Measurements from ENCODE around the gene LACTB.

The LACTB gene

DNA sequence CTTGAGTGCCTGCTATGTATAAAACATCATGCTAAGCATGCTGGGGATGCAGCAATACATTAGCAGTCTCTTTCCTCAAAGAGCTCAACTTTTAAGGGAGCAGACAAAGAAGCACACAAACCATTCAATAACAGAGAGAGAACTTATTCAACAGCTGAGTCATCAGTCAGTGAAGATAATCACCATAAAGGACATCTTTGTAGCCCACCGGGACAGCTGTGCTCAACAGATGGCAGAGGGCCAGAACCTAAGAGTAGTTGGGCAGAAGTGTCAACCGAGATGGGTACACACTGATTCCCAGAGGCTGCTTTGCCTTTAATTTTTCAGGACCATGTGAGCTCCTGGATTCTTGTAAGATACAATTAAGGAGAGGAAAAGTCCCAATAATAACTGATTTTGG, 63.5 kb downstream of the LACTB start:
- Histone ChIP-seq H3K27me3 (replicated peaks) (no peaks in the 10 kb centered on the region), H3K27ac (no peak overlapping the region), H3K4me3 (ENCODE audit: low read depth, low read length) (no peak overlapping the region), H3K36me3 (replicated peaks) (no peaks in the 10 kb centered on the region)
- in situ Hi-C loops (cut with HindIII; ENCODE audit: low pct_ligation_motif_present, low sequenced_read_pairs), result no loop called here
- no peak for DNase-seq
- TF ChIP-seq, protein P1, sequence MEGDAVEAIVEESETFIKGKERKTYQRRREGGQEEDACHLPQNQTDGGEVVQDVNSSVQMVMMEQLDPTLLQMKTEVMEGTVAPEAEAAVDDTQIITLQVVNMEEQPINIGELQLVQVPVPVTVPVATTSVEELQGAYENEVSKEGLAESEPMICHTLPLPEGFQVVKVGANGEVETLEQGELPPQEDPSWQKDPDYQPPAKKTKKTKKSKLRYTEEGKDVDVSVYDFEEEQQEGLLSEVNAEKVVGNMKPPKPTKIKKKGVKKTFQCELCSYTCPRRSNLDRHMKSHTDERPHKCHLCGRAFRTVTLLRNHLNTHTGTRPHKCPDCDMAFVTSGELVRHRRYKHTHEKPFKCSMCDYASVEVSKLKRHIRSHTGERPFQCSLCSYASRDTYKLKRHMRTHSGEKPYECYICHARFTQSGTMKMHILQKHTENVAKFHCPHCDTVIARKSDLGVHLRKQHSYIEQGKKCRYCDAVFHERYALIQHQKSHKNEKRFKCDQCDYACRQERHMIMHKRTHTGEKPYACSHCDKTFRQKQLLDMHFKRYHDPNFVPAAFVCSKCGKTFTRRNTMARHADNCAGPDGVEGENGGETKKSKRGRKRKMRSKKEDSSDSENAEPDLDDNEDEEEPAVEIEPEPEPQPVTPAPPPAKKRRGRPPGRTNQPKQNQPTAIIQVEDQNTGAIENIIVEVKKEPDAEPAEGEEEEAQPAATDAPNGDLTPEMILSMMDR (IDR thresholded peaks at IDR 0.05; ENCODE audit: low read depth, low read length, missing control alignments), result no peak

GRCh38 chr15:63186065-63186464, 64.4 kb downstream of the LACTB start:
- DNase-seq, result no peak
- Histone ChIP-seq H3K36me3 (replicated peaks) (no peaks in the 10 kb centered on the region), H3K27me3 (replicated peaks) (no peaks in the 10 kb centered on the region), H3K27ac (no peak overlapping the region), H3K4me3 (ENCODE audit: low read depth, low read length) (no peak overlapping the region)
- in situ Hi-C loops (cut with HindIII; ENCODE audit: low pct_ligation_motif_present, low sequenced_read_pairs), result no loop called here
- TF ChIP-seq, protein P1 (IDR thresholded peaks at IDR 0.05; ENCODE audit: low read depth, low read length, missing control alignments), result no peak

DNA sequence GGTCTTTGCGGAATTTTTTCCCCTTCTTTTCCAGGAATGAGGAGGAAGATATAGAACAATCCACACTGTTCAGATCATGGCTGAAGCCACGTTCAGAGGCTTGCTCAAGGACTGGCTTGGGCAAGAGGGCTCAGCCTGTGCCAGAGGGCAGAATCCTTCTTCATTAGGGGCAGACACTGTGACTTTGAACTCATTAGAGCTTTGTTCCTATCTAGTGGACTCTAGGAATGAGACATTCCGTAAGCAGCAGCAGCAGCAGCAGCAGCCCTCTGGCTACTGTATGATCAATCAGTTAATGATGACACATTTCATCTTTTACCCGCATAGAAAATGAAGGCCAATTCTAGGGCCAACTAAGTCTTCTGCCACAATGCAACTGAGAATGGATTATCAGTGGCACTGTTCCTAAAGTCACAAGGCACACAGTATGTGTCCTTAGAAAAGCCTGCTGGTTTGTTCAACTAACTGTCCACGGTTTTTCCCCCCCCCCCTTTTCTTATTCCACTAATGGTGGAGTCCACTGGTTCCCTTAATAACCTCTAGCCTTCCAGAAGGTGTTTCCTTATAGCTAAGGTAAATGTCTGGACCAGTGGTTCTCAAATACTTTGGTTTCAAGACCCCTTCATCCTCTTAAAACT, 66.0 kb downstream of the LACTB start:
- H3K27ac ChIP-seq, result no peak overlapping the region
- TF ChIP-seq, protein P1 (IDR thresholded peaks at IDR 0.05; ENCODE audit: low read depth, low read length, missing control alignments), result no peak
- H3K4me3 ChIP-seq (ENCODE audit: low read depth, low read length), result no peak overlapping the region
- no peaks in the 10 kb centered on the region for H3K27me3 ChIP-seq (replicated peaks)
- no peaks in the 10 kb centered on the region for H3K36me3 ChIP-seq (replicated peaks)
- DNase-seq, result no peak
- in situ Hi-C loops (cut with HindIII; ENCODE audit: low pct_ligation_motif_present, low sequenced_read_pairs), result no loop called here

DNA sequence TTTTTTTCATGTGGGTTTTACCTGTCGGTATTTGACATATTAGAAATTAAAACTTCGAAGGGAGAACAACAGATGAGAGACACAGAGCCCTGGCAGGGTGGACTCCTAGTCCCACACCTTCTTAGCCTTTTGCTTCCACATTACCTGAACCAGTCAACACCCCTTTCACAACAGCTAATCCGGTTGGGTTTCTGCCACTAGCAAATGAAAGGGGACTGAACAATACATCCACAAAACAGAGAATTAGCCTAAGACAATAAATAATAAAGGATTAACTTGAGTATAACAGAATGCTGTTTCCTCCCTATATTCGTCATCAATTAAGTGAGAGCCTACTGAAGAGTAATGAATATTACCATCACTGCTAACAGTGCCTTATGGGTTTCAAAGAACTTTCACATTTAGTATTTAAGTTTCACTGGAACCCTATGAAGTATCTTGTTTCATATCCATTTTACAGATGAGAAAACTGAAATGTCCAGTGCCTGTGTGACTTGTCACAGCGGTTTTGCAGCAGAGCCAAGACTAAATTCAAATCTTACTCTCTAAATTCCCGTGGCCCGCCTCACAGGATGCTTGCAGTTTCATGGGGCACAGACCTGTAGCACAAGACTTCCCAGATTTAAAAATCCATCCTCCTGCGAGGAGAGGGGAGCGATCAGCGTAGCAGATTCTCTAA, 66.7 kb downstream of the LACTB start:
- TF ChIP-seq, protein P1 (IDR thresholded peaks at IDR 0.05; ENCODE audit: low read depth, low read length, missing control alignments), result no peak
- in situ Hi-C loops (cut with HindIII; ENCODE audit: low pct_ligation_motif_present, low sequenced_read_pairs), result no loop called here
- no peak for DNase-seq
- peak overlapping the region; percentile 66 for H3K4me3 ChIP-seq (ENCODE audit: low read depth, low read length)
- no peaks in the 10 kb centered on the region for H3K27me3 ChIP-seq (replicated peaks)
- peak overlapping the region; percentile 2 for H3K27ac ChIP-seq
- no peaks in the 10 kb centered on the region for H3K36me3 ChIP-seq (replicated peaks)

DNA sequence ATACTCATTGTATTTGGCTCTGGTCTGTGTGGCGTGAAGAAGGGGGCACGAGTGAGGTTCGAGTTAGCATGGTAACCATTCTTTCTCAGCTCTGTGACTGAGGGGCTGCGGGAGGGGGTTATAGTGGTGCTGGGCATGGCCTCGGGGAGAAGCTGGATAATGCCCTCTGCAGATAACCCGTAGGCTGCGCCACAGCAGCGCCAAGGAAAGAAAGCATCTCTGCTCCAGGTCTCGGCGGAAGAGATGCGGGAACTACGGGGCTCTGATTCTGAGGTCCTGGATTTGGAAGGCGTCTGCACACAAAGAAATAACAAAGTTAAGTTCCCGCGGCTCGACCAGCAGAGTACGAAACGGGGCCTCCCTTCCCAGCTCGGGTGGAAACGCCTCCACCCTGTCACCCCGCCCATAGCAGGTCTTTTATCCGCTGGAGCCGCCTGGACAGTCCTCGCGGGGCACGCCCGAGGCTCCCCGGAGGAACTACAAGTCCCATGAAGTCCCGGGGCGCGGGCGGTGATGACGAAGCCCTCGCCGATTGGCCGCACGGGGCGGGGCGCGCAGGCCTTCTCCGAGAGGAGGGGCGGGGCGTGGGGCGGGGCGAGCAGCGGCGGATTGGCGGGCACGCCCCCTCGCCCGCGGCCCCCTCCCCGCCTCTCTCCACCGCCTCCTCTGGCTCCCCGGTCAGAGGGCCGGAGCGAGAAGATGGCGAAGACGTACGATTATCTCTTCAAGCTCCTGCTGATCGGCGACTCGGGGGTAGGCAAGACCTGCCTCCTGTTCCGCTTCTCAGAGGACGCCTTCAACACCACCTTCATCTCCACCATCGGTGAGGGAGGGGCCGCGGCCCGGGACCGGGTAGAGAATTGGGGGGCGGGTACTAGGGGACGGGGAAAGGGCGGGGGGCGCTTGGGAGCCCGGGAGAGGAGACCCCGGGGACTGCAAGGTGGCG, 67.5 kb downstream of the LACTB start, which contains the start of gene RAB8B:
Gene RAB8B, plus strand, starts transcription at position 681 of the 946 bp plus-strand sequence. Its CDS starts 19 bp downstream, at position 700.
- Histone ChIP-seq H3K4me3 (ENCODE audit: low read depth, low read length) (peak within 1 kb of the TSS; percentile 83), H3K27me3 (replicated peaks) (no peaks in the 10 kb centered on the region), H3K27ac (peak within 1 kb of the TSS; percentile 14), H3K36me3 (replicated peaks) (no peaks in the 10 kb centered on the region)
- in situ Hi-C loops (cut with HindIII; ENCODE audit: low pct_ligation_motif_present, low sequenced_read_pairs), result no loop called here
- TF ChIP-seq, protein P1 (IDR thresholded peaks at IDR 0.05; ENCODE audit: low read depth, low read length, missing control alignments), result no peak
- peak; percentile 96 for DNase-seq
